ENCODE data around the gene HSPB9. TPM values are rescaled to one million over a fixed set of nuclear protein-coding genes. Genes with fewer than 3 reads are reported as not detected.
A peak's percentile ranks its signal among the peaks of the same experiment; 100 is the strongest.

The HSPB9 gene
- total RNA-seq, 1 donor from 2014 or later: not detected

DNA sequence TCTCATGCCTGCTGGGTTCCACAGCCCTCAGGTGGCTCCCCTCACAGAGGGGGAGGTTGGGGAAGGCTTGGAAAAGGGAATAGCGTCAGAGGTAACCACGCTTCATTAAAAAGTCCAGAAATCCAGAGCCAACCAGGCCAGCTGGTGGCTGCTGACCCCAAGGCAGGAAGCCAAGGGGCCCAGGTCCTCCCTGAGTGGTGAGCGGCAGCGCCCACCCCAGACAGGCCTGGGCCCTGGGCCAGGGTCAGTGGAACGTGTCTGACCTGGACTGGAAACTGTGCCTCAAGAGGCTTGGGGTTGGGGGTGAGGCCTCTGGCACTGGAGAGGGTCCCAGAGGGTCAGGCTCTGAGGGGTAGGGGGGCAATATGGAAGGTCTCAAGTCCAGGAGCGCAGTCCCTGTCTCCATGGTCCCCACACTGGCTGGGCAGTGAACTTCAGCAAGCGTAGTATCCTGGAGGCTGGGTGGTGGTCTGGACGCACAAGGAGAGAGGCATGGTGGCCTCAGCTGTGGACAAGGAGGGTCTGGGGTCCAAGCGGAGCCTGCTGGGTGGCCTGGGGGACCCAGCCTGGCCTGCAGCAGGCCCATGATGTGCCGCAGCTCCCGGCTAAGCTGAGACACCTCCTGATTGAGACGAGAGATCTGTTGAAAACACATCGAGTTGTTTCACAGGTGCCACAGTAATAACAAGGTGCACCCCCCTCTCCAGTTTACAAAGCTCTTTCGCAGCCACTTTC is 37.4 kb downstream of the HSPB9 start:
- H3K9me3 Mint-ChIP-seq (ENCODE audit: unreplicated experiment): no peaks in the 10 kb centered on the region
- H3K36me3 ChIP-seq (ENCODE audit: insufficient read depth, low read length): no peaks in the 10 kb centered on the region
- H3K27me3 Mint-ChIP-seq (ENCODE audit: low read depth, unreplicated experiment): peaks cover 6% of the 10 kb centered on the region

DNA sequence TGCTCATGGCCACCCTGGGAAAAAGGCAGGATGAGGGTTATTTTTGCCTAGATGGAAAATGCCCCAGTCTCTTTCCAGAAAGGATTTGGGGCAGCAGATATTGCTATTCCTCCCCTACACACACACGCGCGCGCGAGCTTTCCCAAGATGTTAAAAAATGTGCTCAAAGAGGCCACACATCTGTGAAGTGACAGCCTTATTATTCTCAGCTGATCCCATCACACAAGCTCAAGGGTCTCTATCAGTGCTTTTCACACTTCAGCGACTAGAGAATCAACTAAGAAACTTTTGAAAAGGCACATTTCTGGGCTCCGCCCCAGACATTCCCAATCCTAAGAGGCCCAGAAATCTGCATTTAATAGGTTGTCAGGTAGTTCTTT is 37.9 kb downstream of the HSPB9 start:
- Mint-ChIP-seq H3K27ac (ENCODE audit: unreplicated experiment) (no peak overlapping the region), H3K9me3 (ENCODE audit: unreplicated experiment) (no peaks in the 10 kb centered on the region), H3K36me3 (ENCODE audit: low read depth, unreplicated experiment) (no peaks in the 10 kb centered on the region), H3K4me1 (ENCODE audit: low read depth, unreplicated experiment) (no peaks in the 10 kb centered on the region), H3K4me3 (ENCODE audit: unreplicated experiment) (no peak overlapping the region), H3K27me3 (ENCODE audit: low read depth, unreplicated experiment) (peaks cover 9% of the 10 kb centered on the region)
- H3K4me1 ChIP-seq (ENCODE audit: insufficient read depth, low read length): peaks cover 3% of the 10 kb centered on the region
- H3K9ac ChIP-seq (ENCODE audit: low read length): no peak overlapping the region
- FAIRE-seq (no peak), DNase-seq (ENCODE audit: low read depth) (no peak)
- no peak overlapping the region for H2AFZ ChIP-seq (ENCODE audit: low read depth, low read length)
- TF ChIP-seq, protein P1, sequence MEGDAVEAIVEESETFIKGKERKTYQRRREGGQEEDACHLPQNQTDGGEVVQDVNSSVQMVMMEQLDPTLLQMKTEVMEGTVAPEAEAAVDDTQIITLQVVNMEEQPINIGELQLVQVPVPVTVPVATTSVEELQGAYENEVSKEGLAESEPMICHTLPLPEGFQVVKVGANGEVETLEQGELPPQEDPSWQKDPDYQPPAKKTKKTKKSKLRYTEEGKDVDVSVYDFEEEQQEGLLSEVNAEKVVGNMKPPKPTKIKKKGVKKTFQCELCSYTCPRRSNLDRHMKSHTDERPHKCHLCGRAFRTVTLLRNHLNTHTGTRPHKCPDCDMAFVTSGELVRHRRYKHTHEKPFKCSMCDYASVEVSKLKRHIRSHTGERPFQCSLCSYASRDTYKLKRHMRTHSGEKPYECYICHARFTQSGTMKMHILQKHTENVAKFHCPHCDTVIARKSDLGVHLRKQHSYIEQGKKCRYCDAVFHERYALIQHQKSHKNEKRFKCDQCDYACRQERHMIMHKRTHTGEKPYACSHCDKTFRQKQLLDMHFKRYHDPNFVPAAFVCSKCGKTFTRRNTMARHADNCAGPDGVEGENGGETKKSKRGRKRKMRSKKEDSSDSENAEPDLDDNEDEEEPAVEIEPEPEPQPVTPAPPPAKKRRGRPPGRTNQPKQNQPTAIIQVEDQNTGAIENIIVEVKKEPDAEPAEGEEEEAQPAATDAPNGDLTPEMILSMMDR (IDR thresholded peaks at IDR 0.05; ENCODE audit: insufficient read depth, low read depth, low read length): no peak
- no peaks in the 10 kb centered on the region for H3K79me2 ChIP-seq (ENCODE audit: insufficient read depth, low read length)
- no peak overlapping the region for H3K4me3 ChIP-seq (ENCODE audit: insufficient read depth, low read depth, low read length)
- no peaks in the 10 kb centered on the region for H4K20me1 ChIP-seq (ENCODE audit: insufficient read depth, low read length)
- H3K27ac ChIP-seq (ENCODE audit: low read depth, low read length): no peak overlapping the region
- H3K9me3 ChIP-seq (ENCODE audit: insufficient read depth, low read depth, low read length): no peaks in the 10 kb centered on the region
- no peak overlapping the region for H3K4me2 ChIP-seq (ENCODE audit: low read length)
- H3K27me3 ChIP-seq (ENCODE audit: insufficient read depth, low read length): no peaks in the 10 kb centered on the region
- no peaks in the 10 kb centered on the region for H3K36me3 ChIP-seq (ENCODE audit: insufficient read depth, low read length)

More for the DNA sequence above, 37.4 kb downstream of the HSPB9 start:
- FAIRE-seq (no peak), DNase-seq (ENCODE audit: low read depth) (no peak)
- Mint-ChIP-seq H3K27ac (ENCODE audit: unreplicated experiment) (no peak overlapping the region), H3K36me3 (ENCODE audit: low read depth, unreplicated experiment) (no peaks in the 10 kb centered on the region), H3K4me3 (ENCODE audit: unreplicated experiment) (no peak overlapping the region), H3K4me1 (ENCODE audit: low read depth, unreplicated experiment) (no peaks in the 10 kb centered on the region)
- no peak overlapping the region for H2AFZ ChIP-seq (ENCODE audit: low read depth, low read length)
- H3K4me3 ChIP-seq (ENCODE audit: insufficient read depth, low read depth, low read length): no peak overlapping the region
- peaks cover 6% of the 10 kb centered on the region for H3K4me1 ChIP-seq (ENCODE audit: insufficient read depth, low read length)
- TF ChIP-seq, protein P1 (IDR thresholded peaks at IDR 0.05; ENCODE audit: insufficient read depth, low read depth, low read length): no peak
- no peak for TF ChIP-seq EZH2 (IDR thresholded peaks at IDR 0.05; ENCODE audit: insufficient read depth, low read length)
- no peak overlapping the region for H3K9ac ChIP-seq (ENCODE audit: low read length)
- H3K27ac ChIP-seq (ENCODE audit: low read depth, low read length): no peak overlapping the region
- no peak overlapping the region for H3K4me2 ChIP-seq (ENCODE audit: low read length)
- no peaks in the 10 kb centered on the region for H3K9me3 ChIP-seq (ENCODE audit: insufficient read depth, low read depth, low read length)
- H4K20me1 ChIP-seq (ENCODE audit: insufficient read depth, low read length): no peaks in the 10 kb centered on the region
- no peaks in the 10 kb centered on the region for H3K79me2 ChIP-seq (ENCODE audit: insufficient read depth, low read length)
- H3K27me3 ChIP-seq (ENCODE audit: insufficient read depth, low read length): no peaks in the 10 kb centered on the region

DNA sequence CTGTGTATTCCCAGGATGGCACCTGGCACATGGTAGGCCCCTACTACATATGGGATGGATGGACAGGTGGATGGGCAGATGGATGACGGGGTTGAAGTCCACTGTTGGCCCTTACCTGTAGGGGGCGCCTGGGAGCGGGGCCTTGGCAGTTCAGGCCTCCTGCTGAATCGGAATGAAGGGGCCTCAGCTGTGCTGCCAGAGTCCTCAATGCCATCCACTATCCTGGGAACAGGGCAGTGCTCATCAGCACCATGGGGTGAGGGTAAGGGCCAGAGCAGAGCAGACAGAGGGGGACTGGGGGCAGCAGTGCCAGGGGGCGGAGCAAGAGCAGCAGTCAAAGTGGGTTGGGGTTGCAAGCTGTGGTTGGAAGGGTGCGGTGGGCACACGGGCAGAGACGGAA is 40.5 kb downstream of the HSPB9 start:
- H3K9ac ChIP-seq (ENCODE audit: low read length): no peak overlapping the region
- FAIRE-seq (no peak), DNase-seq (ENCODE audit: low read depth) (no peak)
- Mint-ChIP-seq H3K27me3 (ENCODE audit: low read depth, unreplicated experiment) (peaks cover 32% of the 10 kb centered on the region), H3K9me3 (ENCODE audit: unreplicated experiment) (peaks cover 6% of the 10 kb centered on the region), H3K4me3 (ENCODE audit: unreplicated experiment) (no peak overlapping the region), H3K36me3 (ENCODE audit: low read depth, unreplicated experiment) (peaks cover 3% of the 10 kb centered on the region), H3K4me1 (ENCODE audit: low read depth, unreplicated experiment) (no peaks in the 10 kb centered on the region), H3K27ac (ENCODE audit: unreplicated experiment) (no peak overlapping the region)
- no peaks in the 10 kb centered on the region for H3K9me3 ChIP-seq (ENCODE audit: insufficient read depth, low read depth, low read length)
- H2AFZ ChIP-seq (ENCODE audit: low read depth, low read length): no peak overlapping the region
- H4K20me1 ChIP-seq (ENCODE audit: insufficient read depth, low read length): no peaks in the 10 kb centered on the region
- H3K4me1 ChIP-seq (ENCODE audit: insufficient read depth, low read length): no peaks in the 10 kb centered on the region
- H3K4me3 ChIP-seq (ENCODE audit: insufficient read depth, low read depth, low read length): no peak overlapping the region
- H3K4me2 ChIP-seq (ENCODE audit: low read length): no peak overlapping the region
- no peak overlapping the region for H3K27ac ChIP-seq (ENCODE audit: low read depth, low read length)
- no peaks in the 10 kb centered on the region for H3K27me3 ChIP-seq (ENCODE audit: insufficient read depth, low read length)
- no peak for TF ChIP-seq EZH2 (IDR thresholded peaks at IDR 0.05; ENCODE audit: insufficient read depth, low read length)
- TF ChIP-seq, protein P1 (IDR thresholded peaks at IDR 0.05; ENCODE audit: insufficient read depth, low read depth, low read length): peak; percentile 17
- H3K79me2 ChIP-seq (ENCODE audit: insufficient read depth, low read length): no peaks in the 10 kb centered on the region
- no peaks in the 10 kb centered on the region for H3K36me3 ChIP-seq (ENCODE audit: insufficient read depth, low read length)
